Measurements from ENCODE around the gene KCNRG.

- TF ChIP-seq EZH2phosphoT487 (IDR thresholded peaks at IDR 0.05; ENCODE audit: borderline replicate concordance, low read length) (no peak), CTCF (IDR thresholded peaks at IDR 0.05; ENCODE audit: low read depth, low read length, poor library complexity, severe bottlenecking) (no peak)
These were observed 10.2 kb downstream of the KCNRG start for GRCh38 chr13:50025436-50025835.
